Left ventricle myocardium inferior (tissue), 1 donor: ENCODE results near the gene RASSF3. TPM values are rescaled to one million over a fixed set of nuclear protein-coding genes. Genes with fewer than 3 reads are reported as not detected.
"Not testable (repeated sequence)": the region's sequence is repeated elsewhere in the genome, so short reads cannot be mapped to it uniquely, and the experiment has no call there.

ENCODE experiments used
- DNase-seq: peaks from one replicate; pipeline ENCODE4 v3.0.0-alpha.2; 2020
- H3K27ac ChIP-seq: fragments of 200-600 bp; replicated peaks from 2 replicates; pipeline ENCODE4 v1.8.0; 2021
- H3K27me3 ChIP-seq: fragments of 200-600 bp; 2 replicates; pipeline ENCODE4 v1.8.0; 2021; ENCODE audit warnings: low read depth
- H3K36me3 ChIP-seq: fragments of 200-600 bp; 2 replicates; pipeline ENCODE4 v1.8.0; 2021
- H3K4me1 ChIP-seq: fragments of 200-600 bp; 2 replicates; pipeline ENCODE4 v1.8.0; 2021
- H3K4me3 ChIP-seq: fragments of 200-600 bp; 2 replicates; pipeline ENCODE4 v1.8.0; 2021; ENCODE audit warnings: mild to moderate bottlenecking, moderate library complexity
- H3K9me3 ChIP-seq: fragments of 200-600 bp; replicated peaks from 2 replicates; pipeline ENCODE4 v1.8.0; 2021
- CTCF ChIP-seq: fragments of 200-600 bp; IDR thresholded peaks from 2 replicates; pipeline ENCODE4 v1.8.0; 2021; ENCODE audit warnings: antibody characterized with exemption, mild to moderate bottlenecking, borderline replicate concordance
- intact Hi-C: fragments of 100-400 bp; cut with micrococcal nuclease; formaldehyde crosslinking; loops from one replicate; pipeline ENCODE4 v1.11.0; 2022
- total RNA-seq: library from RNA; stranded (reverse); fragmentation: NEBNext Ultra II Directional; extraction: Animal tissue kit (Norgen Biotek cat#: 25700); gene quantifications from one replicate; pipeline ENCODE4 v1.2.1, GENCODE V29; 2021
- donor health status: DM: no; HTN: yes; CAD: no; lungs with severe emphysema.

The RASSF3 gene
- total RNA-seq, 1 donor from 2014 or later: 102 TPM

- H3K4me1 ChIP-seq: peaks cover 59% of the 10 kb centered on the region
- peak; percentile 72 for DNase-seq
- intact Hi-C loops: loop anchor here (10.0 kb wide), 1 partner anchor 64 kb away; no protein-coding TSS in a partner anchor
- H3K27ac ChIP-seq: peak overlapping the region; percentile 98
- TF ChIP-seq CTCF: peak; percentile 20
- H3K36me3 ChIP-seq: peaks cover 3% of the 10 kb centered on the region
- peak overlapping the region; percentile 98 for H3K4me3 ChIP-seq
- H3K27me3 ChIP-seq: no peaks in the 10 kb centered on the region
- no peaks in the 10 kb centered on the region for H3K9me3 ChIP-seq
These were observed 505 bp downstream of the RASSF3 start for GRCh38 chr12:64610660-64611340.

DNA sequence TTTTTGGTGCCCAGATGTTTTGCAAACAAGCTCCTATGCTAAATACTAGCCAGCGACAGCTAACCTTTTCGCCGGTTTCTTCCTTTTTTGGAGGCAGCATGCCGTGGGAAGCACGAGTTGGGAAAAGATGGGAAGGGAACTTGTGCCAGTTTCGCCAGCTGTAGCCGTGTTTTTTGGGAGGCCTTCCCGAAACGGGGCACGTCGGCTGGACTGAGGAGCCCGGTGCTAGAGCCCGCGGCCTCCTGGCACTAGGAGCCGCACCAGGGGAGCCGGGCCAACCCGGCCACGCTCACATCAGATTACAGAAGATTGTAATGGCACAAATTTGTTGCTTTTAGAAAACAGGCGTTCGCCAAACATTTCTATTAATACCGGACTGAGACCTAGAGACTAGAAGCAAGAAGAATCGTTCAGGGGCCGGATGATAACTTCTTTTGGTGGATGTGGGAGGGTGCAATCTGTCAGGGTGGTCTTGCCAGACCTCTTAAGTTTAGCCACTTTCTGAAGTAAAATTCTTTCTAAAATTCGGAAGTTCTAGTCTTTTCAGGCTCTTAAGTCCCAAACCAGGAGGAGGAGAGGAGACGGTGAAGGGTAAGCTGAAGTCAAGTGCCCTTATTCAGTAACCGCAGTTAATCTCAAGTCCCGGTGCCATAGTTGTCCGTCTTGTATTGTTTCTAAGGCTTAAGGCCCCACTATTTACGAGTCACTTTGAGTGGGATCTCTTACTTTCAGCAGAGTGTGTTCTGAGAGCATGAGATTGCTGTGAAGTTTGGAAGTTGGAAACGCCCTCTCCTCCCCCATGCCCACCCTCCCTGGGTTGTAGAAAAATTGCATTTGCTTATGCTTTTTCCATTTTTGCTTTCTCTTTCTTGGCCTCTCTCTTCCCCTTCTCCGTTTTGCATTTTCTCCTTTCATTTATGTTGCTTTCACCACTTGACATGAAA lies 1.3 kb downstream of the RASSF3 start:
- TF ChIP-seq CTCF: no peak
- peaks cover 67% of the 10 kb centered on the region for H3K4me1 ChIP-seq
- peak; percentile 41 for DNase-seq

GRCh38 chr12:64612843-64613242 lies 2.5 kb downstream of the RASSF3 start:
- Histone ChIP-seq H3K4me3 (peak overlapping the region; percentile 98), H3K36me3 (peaks cover 3% of the 10 kb centered on the region), H3K4me1 (peaks cover 79% of the 10 kb centered on the region), H3K27me3 (no peaks in the 10 kb centered on the region), H3K27ac (no peak overlapping the region), H3K9me3 (no peaks in the 10 kb centered on the region)
- no peak for DNase-seq
- intact Hi-C loops: loop anchor here (10.0 kb wide), 1 partner anchor 62 kb away; no protein-coding TSS in a partner anchor
- TF ChIP-seq CTCF: no peak

More for the DNA sequence above, 1.3 kb downstream of the RASSF3 start:
- H3K27ac ChIP-seq: peak overlapping the region; percentile 98
- no peaks in the 10 kb centered on the region for H3K9me3 ChIP-seq
- intact Hi-C loops: loop anchor here (10.0 kb wide), 1 partner anchor 63 kb away; no protein-coding TSS in a partner anchor
- peak overlapping the region; percentile 98 for H3K4me3 ChIP-seq
- H3K36me3 ChIP-seq: peaks cover 3% of the 10 kb centered on the region
- no peaks in the 10 kb centered on the region for H3K27me3 ChIP-seq

DNA sequence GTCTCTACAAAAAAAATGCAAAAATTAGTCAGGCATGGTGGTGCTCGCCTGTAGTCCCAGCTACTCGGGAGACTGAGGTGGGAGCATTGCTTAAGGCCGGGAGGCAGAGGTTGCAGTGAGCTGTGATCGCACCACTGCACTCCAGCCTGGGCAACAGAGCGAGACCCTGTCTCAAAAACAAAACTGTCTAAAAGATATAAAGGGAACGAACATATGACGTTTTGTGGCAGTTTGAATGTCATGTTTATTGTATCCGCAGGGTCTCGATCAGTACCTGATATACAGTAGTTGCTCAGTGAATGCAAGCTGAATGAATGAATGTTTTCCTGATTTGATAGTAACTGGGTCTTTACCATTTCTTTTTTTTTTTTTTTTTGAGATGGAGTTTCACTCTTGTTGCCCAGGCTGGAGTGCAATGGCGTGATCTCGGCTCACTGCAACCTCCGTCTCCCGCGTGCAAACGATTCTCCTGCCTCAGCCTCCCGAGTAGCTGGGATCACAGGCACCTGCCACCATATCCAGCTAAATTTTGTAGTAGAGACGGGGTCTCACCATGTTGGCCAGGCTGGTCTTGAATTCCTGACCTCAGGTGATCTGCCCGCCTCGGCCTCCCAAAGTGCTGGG lies 3.6 kb downstream of the RASSF3 start:
- H3K4me1 ChIP-seq: peaks cover 81% of the 10 kb centered on the region
- not testable (repeated sequence) for H3K4me3 ChIP-seq, DNase-seq, H3K36me3 ChIP-seq, H3K9me3 ChIP-seq, H3K27ac ChIP-seq, H3K27me3 ChIP-seq
- intact Hi-C loops: loop anchor here (10.0 kb wide), 1 partner anchor 61 kb away; no protein-coding TSS in a partner anchor

DNA sequence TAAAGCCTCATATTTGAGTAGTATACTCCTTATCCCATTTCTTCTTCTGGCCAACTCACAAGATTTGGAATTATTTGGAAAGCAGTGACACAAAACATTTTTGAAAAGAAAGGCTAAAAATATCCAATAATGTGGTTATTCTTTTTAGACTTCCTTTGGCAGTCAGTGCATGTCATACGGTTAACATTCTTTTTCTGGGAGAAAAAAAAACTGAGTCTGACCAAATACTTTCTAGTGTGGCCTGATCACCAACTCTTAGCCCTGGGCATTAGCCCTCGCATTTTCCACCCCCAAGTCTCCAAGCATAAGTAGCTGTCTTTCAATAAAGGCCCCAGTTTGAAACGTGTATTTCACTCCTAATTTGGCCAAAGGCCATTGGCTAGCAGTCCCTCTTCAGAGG lies 5.9 kb downstream of the RASSF3 start:
- H3K27ac ChIP-seq: peak overlapping the region; percentile 58
- intact Hi-C loops: loop anchor here (10.0 kb wide), 1 partner anchor 59 kb away; no protein-coding TSS in a partner anchor
- no peak overlapping the region for H3K4me3 ChIP-seq
- no peak for TF ChIP-seq CTCF
- no peaks in the 10 kb centered on the region for H3K27me3 ChIP-seq
- DNase-seq: no peak
- H3K36me3 ChIP-seq: peaks cover 3% of the 10 kb centered on the region
- H3K4me1 ChIP-seq: peaks cover 73% of the 10 kb centered on the region
- no peaks in the 10 kb centered on the region for H3K9me3 ChIP-seq
